ENCODE results near the gene FLOT1. TPM values are rescaled to one million over a fixed set of nuclear protein-coding genes. Genes with fewer than 3 reads are reported as not detected.
"Not testable (repeated sequence)": the region's sequence is repeated elsewhere in the genome, so short reads cannot be mapped to it uniquely, and the experiment has no call there.

Gene FLOT1
- total RNA-seq, 4 donors from 2014 or later, result 115 to 214 (median 166) TPM

DNA sequence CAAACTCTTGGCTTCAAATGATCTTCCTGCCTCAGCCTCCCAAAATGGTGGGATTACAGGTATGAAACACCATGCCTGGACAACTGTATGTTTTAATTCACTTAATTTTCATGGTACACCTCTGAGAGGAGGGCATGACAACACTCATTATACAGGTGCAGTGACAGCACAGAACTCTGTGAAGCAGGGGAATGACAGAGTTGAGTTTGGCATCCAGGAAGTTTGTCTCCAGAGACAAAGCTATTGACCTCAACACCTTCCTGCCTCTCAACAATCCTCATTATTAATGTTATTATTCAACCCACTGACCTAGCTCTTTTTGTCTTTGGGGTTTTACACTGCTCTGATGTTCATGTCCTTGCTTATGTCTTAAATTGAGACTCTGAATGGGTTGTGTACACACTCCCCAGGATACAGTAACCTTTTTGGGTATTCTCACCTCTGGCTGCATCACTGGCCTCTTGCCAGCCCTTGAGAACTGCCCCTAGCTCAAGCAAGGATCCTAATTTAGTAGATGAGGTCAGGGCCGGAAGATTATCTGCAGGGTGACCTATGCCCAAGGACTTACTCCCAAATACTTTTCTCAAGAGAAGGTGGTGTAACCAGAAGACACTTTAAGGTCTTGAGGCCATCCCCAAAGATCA is 14.9 kb upstream of the FLOT1 start:
- H3K36me3 ChIP-seq, result no peaks in the 10 kb centered on the region
- peaks cover 24 to 59% (median 27%) of the 10 kb centered on the region in 4 donors for H3K4me1 ChIP-seq
- H3K4me3 ChIP-seq, result no peak overlapping the region
- 92% methylated on average over 1 of the region's 1 CpG for WGBS
- intact Hi-C loops (cut with DNase I), result no loop called here
- no peak overlapping the region for H3K27ac ChIP-seq (replicated peaks in 1 of 4)
- no peak for DNase-seq (ENCODE audit: extremely low spot score)
- TF ChIP-seq, protein P1, sequence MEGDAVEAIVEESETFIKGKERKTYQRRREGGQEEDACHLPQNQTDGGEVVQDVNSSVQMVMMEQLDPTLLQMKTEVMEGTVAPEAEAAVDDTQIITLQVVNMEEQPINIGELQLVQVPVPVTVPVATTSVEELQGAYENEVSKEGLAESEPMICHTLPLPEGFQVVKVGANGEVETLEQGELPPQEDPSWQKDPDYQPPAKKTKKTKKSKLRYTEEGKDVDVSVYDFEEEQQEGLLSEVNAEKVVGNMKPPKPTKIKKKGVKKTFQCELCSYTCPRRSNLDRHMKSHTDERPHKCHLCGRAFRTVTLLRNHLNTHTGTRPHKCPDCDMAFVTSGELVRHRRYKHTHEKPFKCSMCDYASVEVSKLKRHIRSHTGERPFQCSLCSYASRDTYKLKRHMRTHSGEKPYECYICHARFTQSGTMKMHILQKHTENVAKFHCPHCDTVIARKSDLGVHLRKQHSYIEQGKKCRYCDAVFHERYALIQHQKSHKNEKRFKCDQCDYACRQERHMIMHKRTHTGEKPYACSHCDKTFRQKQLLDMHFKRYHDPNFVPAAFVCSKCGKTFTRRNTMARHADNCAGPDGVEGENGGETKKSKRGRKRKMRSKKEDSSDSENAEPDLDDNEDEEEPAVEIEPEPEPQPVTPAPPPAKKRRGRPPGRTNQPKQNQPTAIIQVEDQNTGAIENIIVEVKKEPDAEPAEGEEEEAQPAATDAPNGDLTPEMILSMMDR (IDR thresholded peaks at IDR 0.05), result no peak
- TF ChIP-seq POLR2AphosphoS5 (IDR thresholded peaks at IDR 0.05) (no peak), POLR2A (IDR thresholded peaks at IDR 0.05; ENCODE audit: low read depth) (no peak), EP300 (IDR thresholded peaks at IDR 0.05) (no peak)
- H3K9me3 ChIP-seq, result no peaks in the 10 kb centered on the region
- H3K27me3 ChIP-seq, result no peaks in the 10 kb centered on the region

DNA sequence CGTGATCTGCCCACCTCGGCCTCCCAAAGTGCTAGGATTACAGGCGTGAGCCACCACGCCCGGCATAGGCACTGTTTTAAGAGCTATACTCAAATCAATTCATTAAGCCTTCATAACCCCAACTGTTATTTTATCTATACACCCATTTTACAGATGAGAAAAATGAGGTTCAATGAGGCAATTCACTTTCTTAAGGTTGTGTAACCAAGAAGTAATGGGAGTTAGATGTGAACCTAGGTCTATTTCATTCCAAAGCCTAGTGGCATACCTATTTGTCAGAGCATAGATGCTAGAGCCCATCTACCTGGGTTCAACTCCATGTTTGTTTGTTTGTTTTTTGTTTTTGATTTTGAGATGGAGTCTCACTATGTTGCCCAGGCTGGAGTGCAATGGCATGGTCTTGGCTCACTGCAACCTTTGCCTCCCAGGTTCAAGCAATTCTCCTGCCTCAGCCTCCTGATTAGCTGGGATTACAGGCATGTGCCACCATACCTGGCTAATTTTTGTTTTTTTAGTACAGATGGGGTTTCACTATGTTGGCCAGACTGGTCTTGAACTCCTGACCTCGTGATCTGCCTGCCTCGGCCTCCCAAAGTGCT is 14.0 kb upstream of the FLOT1 start:
- H3K27ac ChIP-seq (replicated peaks in 1 of 4); H3K4me3 ChIP-seq; H3K36me3 ChIP-seq; intact Hi-C loops (cut with DNase I); DNase-seq (ENCODE audit: extremely low spot score); H3K9me3 ChIP-seq; H3K27me3 ChIP-seq: not testable (repeated sequence)
- peaks cover 31 to 67% (median 35%) of the 10 kb centered on the region in 4 donors for H3K4me1 ChIP-seq
- WGBS, result 96% methylated on average over 5 of the region's 7 CpGs

DNA sequence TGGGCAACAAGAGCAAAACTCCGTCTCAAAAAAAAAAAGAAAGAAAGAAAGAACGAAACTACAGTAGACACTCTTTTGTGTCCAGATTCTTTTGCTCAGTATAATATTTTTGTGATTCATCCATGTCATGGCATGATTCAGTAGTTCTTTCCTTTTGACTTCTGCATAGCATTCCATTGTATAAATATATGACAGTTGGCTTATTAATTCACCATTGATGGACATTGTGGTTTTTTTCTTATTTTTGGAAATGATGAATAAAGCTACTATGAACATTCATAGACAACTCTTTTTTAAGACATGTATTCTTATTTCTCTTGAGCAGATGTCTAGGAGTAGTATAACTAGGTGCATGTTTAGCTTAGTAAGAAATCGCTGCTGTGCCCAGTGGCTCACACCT is 12.1 kb upstream of the FLOT1 start:
- H3K9me3 ChIP-seq, result no peaks in the 10 kb centered on the region
- peaks cover 31 to 64% (median 35%) of the 10 kb centered on the region in 4 donors for H3K4me1 ChIP-seq
- no peak overlapping the region for H3K4me3 ChIP-seq
- intact Hi-C loops (cut with DNase I), result no loop called here
- no peak for TF ChIP-seq EP300 (IDR thresholded peaks at IDR 0.05)
- TF ChIP-seq, protein P1 (IDR thresholded peaks at IDR 0.05), result no peak
- TF ChIP-seq POLR2A (IDR thresholded peaks at IDR 0.05; ENCODE audit: low read depth), result no peak
- no peak for TF ChIP-seq POLR2AphosphoS5 (IDR thresholded peaks at IDR 0.05)
- 74% methylated on average over 3 of the region's 3 CpGs for WGBS
- H3K36me3 ChIP-seq, result no peaks in the 10 kb centered on the region
- no peaks in the 10 kb centered on the region for H3K27me3 ChIP-seq
- no peak for DNase-seq (ENCODE audit: extremely low spot score)
- H3K27ac ChIP-seq (replicated peaks in 1 of 4), result peak overlapping the region in 2 of 4 donors; percentile 85 to 91

DNA sequence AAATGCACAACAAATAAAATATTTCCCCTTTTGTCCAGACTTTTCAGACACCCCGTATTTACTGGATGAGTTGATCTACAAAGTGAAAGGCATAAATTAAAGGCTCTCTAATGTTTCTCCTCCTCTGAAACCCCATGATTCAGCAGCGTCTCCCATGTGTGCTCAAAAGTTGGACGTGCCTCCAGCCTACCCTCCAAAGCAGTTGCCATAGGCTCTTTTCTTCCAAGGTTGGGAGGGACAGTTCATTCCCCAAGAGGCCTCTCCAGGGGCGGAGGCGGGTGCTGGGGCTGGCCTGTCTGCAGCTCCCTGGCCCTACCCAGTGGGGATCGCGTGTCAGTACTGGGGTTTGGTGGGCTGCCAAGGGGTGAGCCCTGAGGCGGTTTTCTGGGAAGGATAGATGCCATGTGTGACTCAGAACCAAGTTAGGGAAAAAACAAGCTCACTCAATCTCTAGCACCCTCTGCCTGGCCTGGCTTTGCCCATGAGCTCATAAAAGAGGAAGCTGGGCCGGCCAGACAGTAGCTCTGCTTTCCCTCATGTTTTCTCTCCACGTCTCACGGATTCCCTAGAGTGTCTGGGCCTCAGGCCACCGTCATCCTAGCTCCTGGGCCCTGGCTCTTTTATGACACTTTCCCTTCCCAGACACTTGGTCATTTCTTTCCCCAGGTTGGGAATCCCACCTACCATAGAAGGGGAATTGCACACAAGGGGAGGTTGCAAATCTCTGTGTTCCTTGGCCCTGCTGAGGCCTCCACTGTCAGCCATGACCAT is 9.9 kb upstream of the FLOT1 start:
- H3K36me3 ChIP-seq, result no peaks in the 10 kb centered on the region
- peak; percentile 98 for DNase-seq (ENCODE audit: extremely low spot score)
- peaks cover 25 to 57% (median 34%) of the 10 kb centered on the region in 4 donors for H3K4me1 ChIP-seq
- intact Hi-C loops (cut with DNase I), result no loop called here
- WGBS, result 18% methylated on average over 9 of the region's 12 CpGs
- TF ChIP-seq POLR2A (IDR thresholded peaks at IDR 0.05; ENCODE audit: low read depth) (no peak), POLR2AphosphoS5 (IDR thresholded peaks at IDR 0.05) (peak; percentile 75 to 79), EP300 (IDR thresholded peaks at IDR 0.05) (peak; percentile 65)
- TF ChIP-seq, protein P1 (IDR thresholded peaks at IDR 0.05), result no peak
- peak overlapping the region; percentile 82 to 91 (median 86) for H3K27ac ChIP-seq (replicated peaks in 1 of 4)
- peak overlapping the region in 1 of 4 donors; percentile 3 for H3K4me3 ChIP-seq
- no peaks in the 10 kb centered on the region for H3K9me3 ChIP-seq
- H3K27me3 ChIP-seq, result no peaks in the 10 kb centered on the region

DNA sequence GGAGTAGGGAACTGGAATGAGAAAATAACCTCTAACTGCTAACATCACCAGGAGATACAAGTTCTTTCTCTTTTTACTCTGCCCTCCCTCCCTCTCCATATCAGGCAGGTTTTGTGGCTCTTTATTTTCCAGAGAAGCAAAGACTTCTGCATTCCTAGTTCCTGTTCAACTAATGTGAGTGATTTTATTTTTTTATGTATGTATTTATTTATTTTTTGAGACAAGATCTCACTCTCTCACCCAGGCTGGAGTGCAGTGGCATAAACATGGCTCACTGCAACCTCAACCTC is 7.8 kb upstream of the FLOT1 start:
- DNase-seq (ENCODE audit: extremely low spot score), result no peak
- peak overlapping the region in 1 of 4 donors; percentile 85 for H3K27ac ChIP-seq (replicated peaks in 1 of 4)
- no peak overlapping the region for H3K4me3 ChIP-seq
- peaks cover 25 to 57% (median 34%) of the 10 kb centered on the region in 4 donors for H3K4me1 ChIP-seq
- TF ChIP-seq POLR2AphosphoS5 (IDR thresholded peaks at IDR 0.05) (no peak), EP300 (IDR thresholded peaks at IDR 0.05) (no peak), POLR2A (IDR thresholded peaks at IDR 0.05; ENCODE audit: low read depth) (no peak)
- TF ChIP-seq, protein P1 (IDR thresholded peaks at IDR 0.05), result no peak
- no peaks in the 10 kb centered on the region for H3K9me3 ChIP-seq
- intact Hi-C loops (cut with DNase I), result no loop called here
- H3K36me3 ChIP-seq, result no peaks in the 10 kb centered on the region
- no peaks in the 10 kb centered on the region for H3K27me3 ChIP-seq

Data from esophagus muscularis mucosa (tissue), 4 donors.